Retinal pigment epithelial cell (primary cell): ENCODE results near the gene NUP98.

ENCODE experiments used
- DNase-seq: peaks from one replicate; pipeline ENCODE4 v3.0.0-alpha.2; 2010; ENCODE audit warnings: low read depth
- H3K4me3 ChIP-seq: 2 replicates; pipeline ENCODE4 v1.5.1; 2011; ENCODE audit warnings: mild to moderate bottlenecking, low read length, control low read depth, moderate library complexity
- CTCF ChIP-seq: conservative IDR thresholded peaks from 2 replicates; pipeline ENCODE4 v1.5.1; 2011; ENCODE audit warnings: low read depth, low read length, control low read depth, inconsistent platforms

The NUP98 gene

DNA sequence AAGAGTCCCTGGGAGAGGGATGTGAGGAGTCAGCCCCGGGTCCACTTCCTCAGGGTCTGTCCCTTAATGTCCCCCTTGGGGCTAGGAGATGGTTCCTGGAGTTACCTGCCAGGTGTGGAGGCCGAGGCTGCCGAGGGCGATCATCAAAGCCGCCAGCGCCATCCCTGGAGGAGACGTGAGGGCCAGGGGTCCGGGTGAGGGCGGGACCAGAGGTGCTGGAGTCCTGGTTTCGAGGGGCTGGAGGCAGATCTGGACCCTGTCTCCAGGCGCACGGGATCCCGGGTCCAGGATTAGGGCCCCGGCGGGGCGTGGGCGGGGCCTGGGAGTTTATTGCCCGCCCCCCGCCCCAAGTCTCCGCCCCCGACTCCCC lies 155.7 kb downstream of the NUP98 start, which contains the start of gene ART5:
ART5 (minus strand) TSS at position 292 of the 370 bp plus-strand sequence; CDS start at position 162, 130 bp downstream.
- DNase-seq: no peak
- peak within 1 kb of the TSS; percentile 54 for H3K4me3 ChIP-seq
- TF ChIP-seq CTCF: no peak

DNA sequence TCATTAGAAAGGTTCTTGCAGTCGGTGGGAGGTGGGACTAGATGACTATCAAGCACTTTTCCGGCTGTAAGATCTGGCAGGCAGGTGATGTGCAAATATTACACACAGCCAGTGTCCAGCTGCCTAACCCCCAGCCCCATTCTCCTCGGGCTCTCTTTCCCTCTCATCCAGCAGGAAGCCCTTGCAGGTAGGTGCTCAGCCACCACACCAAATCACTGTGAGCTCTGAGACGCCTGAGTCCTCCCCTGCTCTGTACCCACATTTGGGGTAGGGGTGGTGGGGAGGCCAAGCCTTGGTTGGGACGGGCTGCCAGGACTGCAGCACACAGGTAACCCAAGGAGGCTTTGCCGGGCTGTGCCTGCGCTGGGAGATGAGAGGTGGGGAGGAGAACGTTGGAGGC lies 156.2 kb downstream of the NUP98 start:
- no peak for TF ChIP-seq CTCF
- no peak overlapping the region for H3K4me3 ChIP-seq
- DNase-seq: no peak

DNA sequence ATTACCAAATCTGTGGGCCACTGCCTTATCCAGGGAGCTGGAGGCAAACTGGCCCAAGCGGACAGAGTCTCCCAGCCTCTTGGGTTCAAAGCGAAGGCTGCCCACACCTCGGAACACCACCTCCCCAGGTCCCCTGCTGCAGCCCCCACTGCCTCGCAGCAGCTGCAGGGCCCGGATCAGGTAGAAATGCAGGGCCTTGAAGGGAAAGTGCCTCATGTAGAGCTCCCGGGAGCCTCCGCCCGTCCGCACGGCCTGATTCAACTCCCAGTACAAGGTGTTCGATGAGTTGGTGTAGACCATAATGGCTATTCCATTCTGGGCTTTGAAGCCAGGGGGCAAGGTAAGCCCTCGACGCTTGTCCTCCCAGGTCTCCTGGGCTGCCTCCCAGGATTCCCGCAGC lies 157.5 kb downstream of the NUP98 start:
- no peak for DNase-seq
- TF ChIP-seq CTCF: no peak
- no peak overlapping the region for H3K4me3 ChIP-seq

DNA sequence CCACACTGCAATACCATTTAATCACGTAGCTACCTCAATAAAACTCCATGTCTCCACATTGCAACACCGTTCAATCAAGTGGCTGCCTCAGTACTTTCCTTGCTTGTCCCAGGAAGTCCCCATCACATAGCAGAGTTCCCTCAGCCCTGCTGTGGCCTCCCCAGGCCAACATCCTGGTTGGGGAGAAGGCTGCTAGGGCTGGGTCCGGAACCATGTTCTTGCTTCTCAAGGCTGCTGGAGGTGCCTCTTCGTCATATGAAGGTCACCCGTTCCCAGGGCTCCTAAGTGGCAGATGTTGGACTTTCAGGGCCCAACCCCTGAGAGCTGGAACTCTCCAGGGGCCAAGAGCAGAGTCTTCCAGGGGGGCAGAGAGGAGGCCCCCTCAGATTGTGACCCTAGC lies 158.8 kb downstream of the NUP98 start:
- H3K4me3 ChIP-seq: no peak overlapping the region
- TF ChIP-seq CTCF: no peak
- no peak for DNase-seq

DNA sequence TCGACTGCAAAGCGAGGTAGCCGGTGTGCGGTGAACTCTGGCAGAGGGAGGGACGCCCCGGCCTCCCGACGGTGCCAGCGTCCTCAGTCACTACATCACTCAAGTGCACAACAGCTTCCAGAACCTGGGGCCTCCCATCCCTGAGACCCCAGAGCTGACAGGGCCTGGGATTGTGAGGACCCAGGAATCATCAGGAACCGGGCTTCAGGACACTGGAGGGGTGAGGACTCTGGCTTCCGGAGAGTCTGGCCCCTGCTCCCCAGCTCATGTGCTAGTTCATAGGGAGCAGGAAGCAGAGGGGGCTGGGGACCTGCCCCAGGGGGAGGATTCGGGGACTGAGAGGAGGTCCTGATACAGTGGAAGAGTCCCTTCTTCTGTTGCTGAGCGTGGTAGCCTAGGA lies 160.2 kb downstream of the NUP98 start:
- no peak for TF ChIP-seq CTCF
- no peak overlapping the region for H3K4me3 ChIP-seq
- DNase-seq: no peak

- no peak overlapping the region for H3K4me3 ChIP-seq
- TF ChIP-seq CTCF: no peak
- no peak for DNase-seq
Observed at GRCh38 chr11:3635641-3636375, 161.5 kb downstream of the NUP98 start.

GRCh38 chr11:3632070-3632660 lies 165.2 kb downstream of the NUP98 start:
- TF ChIP-seq CTCF: no peak
- no peak overlapping the region for H3K4me3 ChIP-seq
- no peak for DNase-seq
